HCT116 (cell line): ENCODE results near the gene PML. TPM values are rescaled to one million over a fixed set of nuclear protein-coding genes. Genes with fewer than 3 reads are reported as not detected.

Source experiments
- ATAC-seq: fragments of 200-7000 bp; cut with Tn5 transposase; 2 replicates; pipeline ENCODE4 v1.9.1; 2020; ENCODE audit warnings: mild to moderate bottlenecking, moderate library complexity
- BruUV-seq: library from RNA; stranded (reverse); fragments of 400-500 nt; replicated peaks from 2 replicates; lab custom pipeline; 2021; lab: Mats Ljungman, UMichigan
- CTCF ChIA-PET: fragments of 300-600 bp; sonication (Branson Sonifier 250); formaldehyde crosslinking; loops from one replicate; lab custom pipeline; 2021; ENCODE audit warnings: antibody characterized with exemption; lab: Charles Lee
- POLR2A ChIA-PET: fragments of 300-600, 350-600 bp; sonication (Branson Sonifier 250); formaldehyde crosslinking; loops from one replicate; lab custom pipeline; 2021; ENCODE audit warnings: antibody characterized with exemption; lab: Charles Lee
- RAD21 ChIA-PET, 2 experiments: fragments of 300-600 bp; sonication (Branson Sonifier 250); formaldehyde crosslinking; loops; one replicate each; lab custom pipeline; 2023; ENCODE audit warnings: low total read pairs in 2 of 2; ENCODE audit not compliant: uncharacterized antibody in 2 of 2, unreplicated experiment in 2 of 2, low non-redundant PET in 1 of 2; lab: Charles Lee
- DNase-seq: peaks from one replicate; pipeline ENCODE4 v3.0.0-alpha.2; 2010; ENCODE audit warnings: low read depth, low spot score
- H2AFZ ChIP-seq: fragments of 200-600 bp; shearing (Covaris generic), sonication (generic); 2 replicates; pipeline ENCODE4 v1.6.1; 2017; ENCODE audit warnings: low read depth, mixed run types, mixed read lengths, antibody characterized with exemption, low read length; ENCODE audit not compliant: poor library complexity, severe bottlenecking
- H3K27ac ChIP-seq: 2 replicates; pipeline ENCODE4 v1.5.1; 2012; ENCODE audit warnings: low read depth, low read length
- H3K27me3 ChIP-seq: fragments of 200-600 bp; sonication (generic); 2 replicates; pipeline ENCODE4 v1.6.1; 2016; ENCODE audit warnings: mixed run types, low read length, mixed read lengths; ENCODE audit not compliant: insufficient read depth
- H3K36me3 ChIP-seq, 2 experiments: fragments of 200-500 bp in 1 of 2; fragments of 200-600 bp in 1 of 2; sonication (Bioruptor generic) in 1 of 2; sonication (generic) in 1 of 2; 2 replicates each; pipeline versions ENCODE4 v1.5.1 to v1.6.1; 2014 to 2016; ENCODE audit warnings: low read length in 2 of 2, inconsistent platforms in 1 of 2, mixed read lengths in 1 of 2, mixed run types in 1 of 2; ENCODE audit not compliant: insufficient read depth in 2 of 2, control insufficient read depth in 1 of 2
- H3K4me1 ChIP-seq, 2 experiments: fragments of 200-600 bp in 1 of 2; sonication (generic) in 1 of 2; 2 replicates each; pipeline versions ENCODE4 v1.5.1 to v1.6.1; 2012 to 2017; ENCODE audit warnings: low read length in 2 of 2, inconsistent platforms in 1 of 2, mild to moderate bottlenecking in 1 of 2, mixed read lengths in 1 of 2, mixed run types in 1 of 2, moderate library complexity in 1 of 2; ENCODE audit not compliant: insufficient read depth in 2 of 2, control insufficient read depth in 1 of 2
- H3K4me2 ChIP-seq: fragments of 200-600 bp; sonication (generic); 2 replicates; pipeline ENCODE4 v1.6.1; 2017; ENCODE audit warnings: mixed run types, low read length, mixed read lengths
- H3K4me3 ChIP-seq, 2 experiments: fragments of 200-600 bp in 1 of 2; sonication (generic) in 1 of 2; replicated peaks in 1 of 2; 2 replicates each; pipeline ENCODE4 v1.5.1; 2011 to 2016; ENCODE audit warnings: low read length in 2 of 2, control low read depth in 1 of 2, low read depth in 1 of 2, mild to moderate bottlenecking in 1 of 2, mixed read lengths in 1 of 2, mixed run types in 1 of 2
- H3K79me2 ChIP-seq: fragments of 200-600 bp; sonication (generic); 2 replicates; pipeline ENCODE4 v1.6.1; 2017; ENCODE audit warnings: mild to moderate bottlenecking, mixed run types, low read length, moderate library complexity, mixed read lengths; ENCODE audit not compliant: insufficient read depth
- H3K9ac ChIP-seq: fragments of 200-600 bp; sonication (generic); 2 replicates; pipeline ENCODE4 v1.6.1; 2016; ENCODE audit warnings: low read length, mixed read lengths
- H3K9me2 ChIP-seq: fragments of 200-600 bp; sonication (generic), shearing (Covaris generic); 2 replicates; pipeline ENCODE4 v1.6.1; 2017; ENCODE audit warnings: mixed run types, mild to moderate bottlenecking, moderate library complexity; ENCODE audit not compliant: insufficient read depth
- H3K9me3 ChIP-seq, 2 experiments: fragments of 200-500 bp in 1 of 2; fragments of 200-600 bp in 1 of 2; sonication (Bioruptor generic) in 1 of 2; sonication (generic) in 1 of 2; 2 replicates each; pipeline ENCODE4 v1.6.1; 2014 to 2017; ENCODE audit warnings: low read length in 2 of 2, mixed read lengths in 2 of 2, inconsistent platforms in 1 of 2, low read depth in 1 of 2, mild to moderate bottlenecking in 1 of 2, mixed run types in 1 of 2, moderate library complexity in 1 of 2; ENCODE audit not compliant: control insufficient read depth in 1 of 2, insufficient read depth in 1 of 2
- H4K20me1 ChIP-seq: fragments of 200-600 bp; sonication (generic), shearing (Covaris generic); 2 replicates; pipeline ENCODE4 v1.6.1; 2017; ENCODE audit warnings: mixed run types, mild to moderate bottlenecking, moderate library complexity; ENCODE audit not compliant: insufficient read depth
- CBX3 ChIP-seq: IDR thresholded peaks from 2 replicates; pipeline ENCODE4 v1.6.1; 2012; ENCODE audit warnings: low read depth
- CEBPB ChIP-seq: IDR thresholded peaks from 2 replicates; pipeline ENCODE4 v1.6.1; 2012; ENCODE audit warnings: low read depth
- ELF1 ChIP-seq: IDR thresholded peaks from 2 replicates; pipeline ENCODE4 v1.6.1; 2012; ENCODE audit warnings: low read depth, borderline replicate concordance
- EZH2 ChIP-seq: fragments of 200-600 bp; sonication (generic); IDR thresholded peaks from 2 replicates; pipeline ENCODE4 v1.6.1; 2017; ENCODE audit warnings: antibody characterized with exemption, mixed run types
- EZH2phosphoT487 ChIP-seq: fragments of 200-600 bp; IDR thresholded peaks from 2 replicates; pipeline ENCODE4 v1.6.1; 2018; ENCODE audit warnings: antibody characterized with exemption, borderline replicate concordance
- FOSL1 ChIP-seq: IDR thresholded peaks from 2 replicates; pipeline ENCODE4 v1.6.1; 2012; ENCODE audit warnings: low read depth
- JUND ChIP-seq: IDR thresholded peaks from 2 replicates; pipeline ENCODE4 v1.6.1; 2012
- POLR2A ChIP-seq: IDR thresholded peaks from 2 replicates; pipeline ENCODE4 v1.7.0; 2011; ENCODE audit warnings: borderline replicate concordance; ENCODE audit not compliant: insufficient read depth, insufficient read length; ENCODE audit errors: extremely low read depth
- REST ChIP-seq: IDR thresholded peaks from 2 replicates; pipeline ENCODE4 v1.6.1; 2012; ENCODE audit warnings: low read depth
- SP1 ChIP-seq: IDR thresholded peaks from 2 replicates; pipeline ENCODE4 v1.6.1; 2012; ENCODE audit warnings: low read depth
- SRF ChIP-seq: IDR thresholded peaks from 2 replicates; pipeline ENCODE4 v1.6.1; 2012; ENCODE audit warnings: low read depth
- ZFX ChIP-seq: fragments of 450-650 bp; IDR thresholded peaks from 2 replicates; pipeline ENCODE4 v1.6.1; 2017
- intact Hi-C: fragments of 100-400 bp; cut with micrococcal nuclease; formaldehyde crosslinking; loops from 2 replicates; pipeline ENCODE4 v1.10.0; 2022
- total RNA-seq: library from RNA; stranded (reverse); gene quantifications from one replicate; pipeline ENCODE4 v1.2.1, GENCODE V29; 2021; ENCODE audit not compliant: unreplicated experiment
- TF ChIP-seq, protein P1 (sequence below): IDR thresholded peaks from 2 replicates; pipeline ENCODE4 v1.6.1; 2012
- TF ChIP-seq, protein P2 (sequence below): IDR thresholded peaks from 2 replicates; pipeline ENCODE4 v1.6.1; 2011; ENCODE audit warnings: mild to moderate bottlenecking, low read length, moderate library complexity; ENCODE audit not compliant: insufficient replicate concordance; ENCODE audit errors: extremely low read depth

The PML gene
- total RNA-seq, 1 experiment from 2014 or later = 28.1 TPM

- Histone ChIP-seq H2AFZ (no peak overlapping the region), H3K4me2 (no peak overlapping the region), H3K4me1 (peaks cover 0 to 13% of the 10 kb centered on the region in 2 experiments; a peak in 1 of 4 replicates), H3K79me2 (no peaks in the 10 kb centered on the region), H3K9me3 (no peaks in the 10 kb centered on the region), H4K20me1 (no peaks in the 10 kb centered on the region), H3K4me3 (no peak overlapping the region), H3K9me2 (no peaks in the 10 kb centered on the region), H3K27ac (no peak overlapping the region), H3K27me3 (no peaks in the 10 kb centered on the region), H3K9ac (no peak overlapping the region), H3K36me3 (no peaks in the 10 kb centered on the region)
- POLR2A ChIA-PET = no interaction called here
- CTCF ChIA-PET = no interaction called here
- RAD21 ChIA-PET = no interaction called here
- no peak for ATAC-seq
- BruUV-seq = no TSS peak
- TF ChIP-seq JUND (no peak), POLR2A (no peak), ZFX (no peak), ELF1 (no peak), FOSL1 (no peak), CEBPB (no peak)
- TF ChIP-seq, protein P1, sequence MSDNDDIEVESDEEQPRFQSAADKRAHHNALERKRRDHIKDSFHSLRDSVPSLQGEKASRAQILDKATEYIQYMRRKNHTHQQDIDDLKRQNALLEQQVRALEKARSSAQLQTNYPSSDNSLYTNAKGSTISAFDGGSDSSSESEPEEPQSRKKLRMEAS = no peak
- no peak for DNase-seq
- intact Hi-C loops = no loop called here
Measured at GRCh38 chr15:73946795-73947370, 47.6 kb upstream of the PML start.

DNA sequence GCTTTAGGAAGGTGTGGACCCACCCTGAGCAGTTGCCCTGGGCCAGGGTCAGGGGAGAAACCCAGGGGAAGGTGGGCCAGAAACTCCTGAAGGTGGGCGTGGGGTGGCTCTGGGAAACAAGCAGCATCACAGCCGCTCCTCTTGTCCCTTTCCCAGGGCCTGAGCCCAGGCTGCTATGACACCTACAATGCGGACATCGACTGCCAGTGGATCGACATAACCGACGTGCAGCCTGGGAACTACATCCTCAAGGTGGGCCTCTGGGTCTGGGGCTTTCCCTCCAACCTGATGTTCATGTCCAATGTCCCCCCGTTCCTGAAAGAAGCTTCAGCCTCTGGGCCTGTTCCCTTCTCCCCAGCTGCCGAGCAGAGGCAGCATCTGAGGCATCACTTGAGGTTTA, 46.9 kb upstream of the PML start:
- H3K9me3 ChIP-seq = no peaks in the 10 kb centered on the region
- no peaks in the 10 kb centered on the region for H4K20me1 ChIP-seq
- H3K79me2 ChIP-seq = no peaks in the 10 kb centered on the region
- H2AFZ ChIP-seq = no peak overlapping the region
- RAD21 ChIA-PET = no interaction called here
- H3K9ac ChIP-seq = no peak overlapping the region
- ATAC-seq (no peak), DNase-seq (no peak)
- H3K27me3 ChIP-seq = no peaks in the 10 kb centered on the region
- intact Hi-C loops = no loop called here
- TF ChIP-seq REST (no peak), EZH2phosphoT487 (no peak), CBX3 (no peak), ZFX (no peak), SP1 (no peak), POLR2A (no peak), EZH2 (no peak), ELF1 (no peak), FOSL1 (no peak), SRF (no peak)
- TF ChIP-seq, protein P2, sequence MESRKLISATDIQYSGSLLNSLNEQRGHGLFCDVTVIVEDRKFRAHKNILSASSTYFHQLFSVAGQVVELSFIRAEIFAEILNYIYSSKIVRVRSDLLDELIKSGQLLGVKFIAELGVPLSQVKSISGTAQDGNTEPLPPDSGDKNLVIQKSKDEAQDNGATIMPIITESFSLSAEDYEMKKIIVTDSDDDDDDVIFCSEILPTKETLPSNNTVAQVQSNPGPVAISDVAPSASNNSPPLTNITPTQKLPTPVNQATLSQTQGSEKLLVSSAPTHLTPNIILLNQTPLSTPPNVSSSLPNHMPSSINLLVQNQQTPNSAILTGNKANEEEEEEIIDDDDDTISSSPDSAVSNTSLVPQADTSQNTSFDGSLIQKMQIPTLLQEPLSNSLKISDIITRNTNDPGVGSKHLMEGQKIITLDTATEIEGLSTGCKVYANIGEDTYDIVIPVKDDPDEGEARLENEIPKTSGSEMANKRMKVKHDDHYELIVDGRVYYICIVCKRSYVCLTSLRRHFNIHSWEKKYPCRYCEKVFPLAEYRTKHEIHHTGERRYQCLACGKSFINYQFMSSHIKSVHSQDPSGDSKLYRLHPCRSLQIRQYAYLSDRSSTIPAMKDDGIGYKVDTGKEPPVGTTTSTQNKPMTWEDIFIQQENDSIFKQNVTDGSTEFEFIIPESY = no peak
- TF ChIP-seq, all 23 proteins: peak for 0
- Histone ChIP-seq H3K4me2 (no peak overlapping the region), H3K4me3 (no peak overlapping the region), H3K36me3 (no peaks in the 10 kb centered on the region), H3K27ac (no peak overlapping the region), H3K9me2 (no peaks in the 10 kb centered on the region), H3K4me1 (peaks cover 0 to 10% of the 10 kb centered on the region in 2 experiments; a peak in 1 of 4 replicates)
- ChIA-PET CTCF (no interaction called here), POLR2A (no interaction called here)
- no TSS peak for BruUV-seq
